H7 (cell line): ENCODE results near the gene SLC23A3. TPM values are rescaled to one million over a fixed set of nuclear protein-coding genes. Genes with fewer than 3 reads are reported as not detected.

Source experiments
- DNase-seq: peaks from one replicate; pipeline ENCODE4 v3.0.0; 2012
- H3K27me3 ChIP-seq: 2 replicates; pipeline ENCODE4 v1.6.0; 2011; ENCODE audit warnings: mild to moderate bottlenecking, low read length; ENCODE audit not compliant: control insufficient read depth, insufficient read depth
- H3K36me3 ChIP-seq: replicated peaks from 2 replicates; pipeline ENCODE4 v1.5.1; 2011; ENCODE audit warnings: low read length; ENCODE audit not compliant: control insufficient read depth, insufficient read depth
- H3K4me3 ChIP-seq: 2 replicates; pipeline ENCODE4 v1.5.1; 2011; ENCODE audit warnings: low read depth, mild to moderate bottlenecking, control low read depth, low read length, moderate library complexity; ENCODE audit not compliant: insufficient read depth
- total RNA-seq: library from RNA; depleted of rRNA; stranded (reverse); fragments of >200 nt; shearing (Covaris generic); gene quantifications from 2 replicates; pipeline ENCODE4 v1.2.3, GENCODE V29; 2014

SLC23A3 gene
- total RNA-seq, 1 experiment from 2014 or later, result not detected

GRCh38 chr2:219158025-219158424 lies 11.8 kb downstream of the SLC23A3 start:
- Histone ChIP-seq H3K36me3 (no peaks in the 10 kb centered on the region), H3K4me3 (no peak overlapping the region), H3K27me3 (no peaks in the 10 kb centered on the region; the same call in 1 of the 2 replicates)
- DNase-seq, result no peak

GRCh38 chr2:219157396-219157795 lies 12.4 kb downstream of the SLC23A3 start:
- Histone ChIP-seq H3K27me3 (no peaks in the 10 kb centered on the region; the same call in 1 of the 2 replicates), H3K36me3 (no peaks in the 10 kb centered on the region), H3K4me3 (no peak overlapping the region)
- no peak for DNase-seq

DNA sequence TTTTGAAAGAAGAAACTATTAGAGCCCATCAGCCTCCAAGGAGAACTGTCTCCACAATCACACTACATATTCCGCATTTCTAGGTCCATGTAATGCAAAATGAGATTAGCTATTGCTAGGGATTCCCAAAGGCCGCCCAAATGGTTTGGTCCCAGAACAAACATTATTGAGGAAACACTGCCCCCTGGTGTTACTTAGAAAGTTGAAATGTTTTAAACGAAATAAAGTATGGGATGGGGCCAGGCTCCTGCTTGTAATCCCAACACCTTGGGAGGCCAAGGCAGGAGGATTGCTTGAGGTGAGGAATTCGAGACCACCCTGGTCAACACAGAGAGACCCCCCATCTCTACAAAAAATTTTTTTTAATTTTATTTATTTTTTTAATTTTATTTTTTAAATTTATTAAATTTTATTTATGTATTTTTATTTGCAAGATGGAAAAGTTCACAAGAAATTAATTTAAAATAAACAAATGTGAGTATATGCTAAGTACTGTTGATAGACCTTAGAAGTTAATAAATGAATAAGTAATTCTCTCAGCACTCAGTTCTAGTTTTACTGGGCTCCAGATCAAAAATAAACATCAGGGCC lies 14.7 kb downstream of the SLC23A3 start:
- peak; percentile 78 for DNase-seq
- no peaks in the 10 kb centered on the region for H3K27me3 ChIP-seq
- no peaks in the 10 kb centered on the region; the same call in 1 of the 2 replicates for H3K36me3 ChIP-seq
- H3K4me3 ChIP-seq, result no peak overlapping the region

- H3K36me3 ChIP-seq, result no peaks in the 10 kb centered on the region; the same call in 1 of the 2 replicates
Measured at GRCh38 chr2:219149667-219150066, 20.2 kb downstream of the SLC23A3 start.

GRCh38 chr2:219142329-219142728 lies 27.5 kb downstream of the SLC23A3 start:
- H3K27me3 ChIP-seq, result no peaks in the 10 kb centered on the region
- DNase-seq, result no peak
- H3K4me3 ChIP-seq, result no peak overlapping the region
- no peaks in the 10 kb centered on the region; the same call in 1 of the 2 replicates for H3K36me3 ChIP-seq

More at GRCh38 chr2:219149667-219150066, 20.2 kb downstream of the SLC23A3 start:
- H3K27me3 ChIP-seq, result no peaks in the 10 kb centered on the region
- no peak overlapping the region for H3K4me3 ChIP-seq
- no peak for DNase-seq

DNA sequence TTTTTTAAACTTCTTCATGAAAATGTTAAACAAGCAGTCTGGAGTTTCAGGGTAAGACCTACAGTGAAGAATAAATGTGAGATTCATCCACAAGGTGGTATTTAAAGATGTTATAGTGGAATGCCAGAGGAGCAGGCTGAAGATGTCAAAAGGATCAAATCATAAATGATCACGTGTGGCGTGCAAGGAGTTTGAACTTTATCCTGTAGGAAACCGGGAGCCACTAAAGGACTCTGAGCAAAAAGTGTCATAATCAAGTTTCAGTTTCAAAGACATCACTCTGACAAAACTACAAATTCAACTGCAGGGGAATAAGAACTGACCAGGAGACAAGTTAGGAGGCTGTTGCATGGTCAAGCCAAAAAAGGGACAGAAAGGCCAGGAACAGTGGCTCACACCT lies 29.1 kb downstream of the SLC23A3 start:
- no peaks in the 10 kb centered on the region; the same call in 1 of the 2 replicates for H3K36me3 ChIP-seq
- H3K27me3 ChIP-seq, result no peaks in the 10 kb centered on the region
- no peak for DNase-seq
- H3K4me3 ChIP-seq, result no peak overlapping the region

DNA sequence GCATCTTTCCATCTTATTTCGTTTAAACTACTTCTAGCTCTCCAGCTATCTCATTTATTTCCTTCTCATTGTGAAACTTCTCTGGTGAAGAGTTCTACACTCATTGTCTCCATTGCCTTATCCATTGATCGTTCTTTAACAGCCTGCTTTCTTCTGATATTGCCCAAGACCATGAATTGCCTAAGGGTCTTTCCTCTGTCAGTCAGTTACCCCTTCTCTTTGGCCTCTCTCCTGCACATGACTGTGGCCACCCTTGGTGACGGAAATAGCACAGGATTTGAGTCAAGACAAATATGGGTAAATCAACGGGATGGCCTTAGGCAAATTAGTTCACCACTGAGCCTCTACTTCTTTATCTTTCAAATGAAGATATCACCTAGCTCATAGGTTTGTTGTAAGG lies 35.9 kb downstream of the SLC23A3 start:
- Histone ChIP-seq H3K4me3 (no peak overlapping the region), H3K27me3 (no peaks in the 10 kb centered on the region), H3K36me3 (no peaks in the 10 kb centered on the region)
- no peak for DNase-seq

DNA sequence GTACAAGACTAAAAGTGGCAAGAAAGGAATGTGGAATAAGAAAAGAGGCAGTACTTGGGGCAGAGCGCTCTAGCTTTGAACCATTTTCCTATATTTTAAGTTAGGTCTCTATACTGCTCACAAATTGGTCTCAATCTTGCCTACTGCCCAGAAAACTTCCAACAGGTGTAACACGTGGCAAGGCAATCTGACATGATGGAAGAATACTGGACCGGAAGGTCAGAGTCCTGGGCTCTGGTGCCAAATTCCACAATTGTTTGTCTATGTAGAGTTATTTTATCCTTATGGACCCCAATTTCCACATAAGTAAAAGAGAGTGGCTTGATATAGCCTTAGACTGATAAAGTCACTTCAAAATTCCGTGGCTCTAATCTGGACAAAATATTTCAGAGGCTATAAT lies 38.1 kb downstream of the SLC23A3 start:
- Histone ChIP-seq H3K27me3 (no peaks in the 10 kb centered on the region), H3K36me3 (no peaks in the 10 kb centered on the region), H3K4me3 (no peak overlapping the region)
- no peak for DNase-seq

- Histone ChIP-seq H3K36me3 (no peaks in the 10 kb centered on the region), H3K4me3 (no peak overlapping the region)
Measured at GRCh38 chr2:219131327-219131726, 38.5 kb downstream of the SLC23A3 start.

DNA sequence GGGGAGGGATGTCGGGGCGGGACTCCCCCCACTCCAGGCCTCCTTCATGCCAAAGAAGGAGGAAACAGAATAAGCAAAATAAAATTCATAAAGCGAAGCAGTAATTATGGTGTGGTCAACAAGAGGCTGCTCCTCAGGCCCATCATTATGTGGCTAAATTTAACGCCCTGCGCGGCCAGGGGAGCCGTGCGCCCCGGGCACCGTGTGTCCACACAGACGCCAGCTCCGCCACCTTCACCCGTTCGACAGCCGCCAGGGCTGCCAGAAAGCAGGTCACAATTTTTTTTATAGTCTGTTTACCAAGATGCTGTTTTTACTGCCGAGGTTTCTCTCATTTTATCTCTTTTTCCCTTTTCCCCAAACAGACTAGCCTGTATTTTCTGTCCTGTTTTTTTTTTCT lies 40.2 kb downstream of the SLC23A3 start:
- H3K4me3 ChIP-seq, result no peak overlapping the region
- no peaks in the 10 kb centered on the region for H3K36me3 ChIP-seq
- DNase-seq, result no peak
- H3K27me3 ChIP-seq, result no peaks in the 10 kb centered on the region

More at GRCh38 chr2:219131327-219131726, 38.5 kb downstream of the SLC23A3 start:
- H3K27me3 ChIP-seq, result no peaks in the 10 kb centered on the region
- no peak for DNase-seq

DNA sequence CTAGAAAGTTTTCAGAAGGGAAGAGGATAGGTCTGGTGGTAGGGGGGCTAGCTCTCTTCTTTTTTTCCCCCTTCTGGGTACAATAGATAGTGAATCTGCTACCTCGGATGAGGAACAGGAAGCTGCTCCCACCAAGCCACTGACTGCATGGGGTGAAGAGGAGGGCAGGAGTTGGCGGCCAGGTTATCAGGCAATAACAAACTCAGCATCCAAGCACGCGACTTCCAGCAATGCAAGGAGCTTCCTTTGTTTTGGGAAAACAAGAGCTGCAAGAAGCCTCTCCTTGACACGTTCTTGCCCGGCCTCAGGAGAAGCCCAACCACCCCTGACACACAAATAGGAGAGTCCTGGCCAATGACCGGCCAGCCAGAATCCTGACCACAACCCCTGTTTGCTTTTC lies 41.4 kb downstream of the SLC23A3 start:
- Histone ChIP-seq H3K4me3 (no peak overlapping the region), H3K36me3 (no peaks in the 10 kb centered on the region), H3K27me3 (no peaks in the 10 kb centered on the region)
- peak; percentile 31 for DNase-seq

DNA sequence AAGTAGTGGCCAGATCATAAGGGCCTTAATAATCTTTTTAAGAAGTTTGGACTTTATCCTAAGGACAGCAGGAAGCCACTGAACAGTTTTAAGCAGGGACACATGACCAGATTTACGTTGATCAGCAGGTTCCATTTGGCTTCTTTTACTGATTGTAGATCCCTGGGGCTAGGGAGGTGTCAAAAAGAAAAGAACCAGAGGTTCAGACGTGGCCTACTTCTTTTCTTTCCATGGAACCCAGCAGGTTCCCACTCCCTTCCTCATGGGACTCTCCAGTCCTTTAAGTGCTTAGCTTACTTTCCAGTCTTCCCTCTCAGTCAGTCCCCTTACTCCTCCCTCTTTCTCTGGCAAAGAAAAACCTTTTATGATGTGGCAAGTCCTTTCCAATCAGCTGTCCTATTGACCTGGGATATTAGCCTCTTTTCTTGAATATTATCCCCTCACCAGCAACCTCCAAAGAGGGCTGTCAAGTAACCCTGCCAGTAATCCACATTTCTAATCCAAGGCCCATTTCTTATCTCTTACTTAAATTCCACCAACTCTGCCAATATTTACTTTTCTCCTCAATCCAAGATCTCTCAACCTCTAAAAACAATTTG lies 42.7 kb downstream of the SLC23A3 start:
- no peak overlapping the region for H3K4me3 ChIP-seq
- H3K27me3 ChIP-seq, result no peaks in the 10 kb centered on the region
- DNase-seq, result no peak
- no peaks in the 10 kb centered on the region for H3K36me3 ChIP-seq

DNA sequence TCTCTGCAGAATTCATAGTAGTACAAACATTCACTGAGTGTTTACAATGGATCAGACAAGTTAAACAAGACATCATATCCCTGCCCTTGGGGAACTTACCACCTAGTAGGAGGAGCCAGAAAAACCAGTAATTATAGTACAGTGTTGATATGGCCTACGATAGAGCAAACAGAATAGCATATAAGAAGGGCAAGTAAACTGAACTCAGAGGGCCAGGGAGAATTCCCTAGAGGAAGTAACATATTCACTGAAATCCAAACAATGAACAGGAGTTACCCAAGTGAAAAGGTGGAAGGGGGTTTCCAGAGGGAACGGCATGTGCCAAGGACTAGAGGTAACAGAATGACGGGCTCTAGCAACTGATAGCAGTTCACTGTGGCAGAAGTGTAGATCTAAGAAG lies 43.3 kb downstream of the SLC23A3 start:
- Histone ChIP-seq H3K27me3 (no peaks in the 10 kb centered on the region), H3K36me3 (no peaks in the 10 kb centered on the region), H3K4me3 (no peak overlapping the region)
- no peak for DNase-seq

DNA sequence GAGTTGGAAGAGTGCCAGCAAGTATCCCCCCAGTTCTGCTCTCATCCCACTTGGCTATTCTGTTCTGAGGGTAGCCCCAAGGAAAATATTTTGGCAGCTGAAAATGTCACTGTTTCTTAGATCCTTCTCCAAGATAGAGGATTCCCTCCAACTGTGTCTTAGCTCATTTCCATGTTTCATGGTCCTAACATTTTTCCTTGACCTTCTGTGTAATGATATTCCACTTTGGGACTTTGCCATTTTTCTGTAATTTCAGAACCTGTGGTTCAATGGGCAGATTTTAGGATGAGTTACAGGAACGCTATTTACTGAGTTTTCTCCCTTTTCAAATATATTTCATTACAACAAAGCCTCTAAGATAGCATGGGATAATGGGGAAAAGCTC lies 44.0 kb downstream of the SLC23A3 start:
- no peaks in the 10 kb centered on the region for H3K27me3 ChIP-seq
- H3K36me3 ChIP-seq, result no peaks in the 10 kb centered on the region
- H3K4me3 ChIP-seq, result no peak overlapping the region
- DNase-seq, result no peak

GRCh38 chr2:219125225-219125885 lies 44.5 kb downstream of the SLC23A3 start:
- no peaks in the 10 kb centered on the region for H3K36me3 ChIP-seq
- no peak overlapping the region for H3K4me3 ChIP-seq
- DNase-seq, result no peak
- H3K27me3 ChIP-seq, result no peaks in the 10 kb centered on the region
